Fibroblast of pulmonary artery (primary cell): ENCODE data around the gene CORO6.

Experiments used
- DNase-seq: peaks from one replicate; pipeline ENCODE4 v3.0.0-alpha.2; 2010; ENCODE audit warnings: low read depth
- H3K4me3 ChIP-seq: replicated peaks from 2 replicates; pipeline ENCODE4 v1.5.1; 2011; ENCODE audit warnings: low read depth, mild to moderate bottlenecking, control low read depth, low read length, moderate library complexity
- CTCF ChIP-seq: IDR thresholded peaks from 2 replicates; pipeline ENCODE4 v1.5.1; 2011; ENCODE audit warnings: mild to moderate bottlenecking, control low read depth, low read length, inconsistent platforms; ENCODE audit errors: missing control alignments

Gene CORO6

GRCh38 chr17:29614349-29615047, 8.2 kb downstream of the CORO6 start:
- no peak for DNase-seq
- no peak for TF ChIP-seq CTCF
- no peak overlapping the region for H3K4me3 ChIP-seq

- H3K4me3 ChIP-seq = peak overlapping the region; percentile 10
- no peak for TF ChIP-seq CTCF
- DNase-seq = no peak
These were observed 8.9 kb downstream of the CORO6 start for GRCh38 chr17:29613856-29614255.

GRCh38 chr17:29613352-29613837, 9.3 kb downstream of the CORO6 start:
- peak; percentile 46 for TF ChIP-seq CTCF
- H3K4me3 ChIP-seq = peak overlapping the region; percentile 10
- DNase-seq = peak; percentile 88

- no peak for DNase-seq
- TF ChIP-seq CTCF = no peak
- H3K4me3 ChIP-seq = no peak overlapping the region
These were observed 10.1 kb downstream of the CORO6 start for GRCh38 chr17:29612404-29613280.

GRCh38 chr17:29612094-29612403, 10.7 kb downstream of the CORO6 start:
- no peak for TF ChIP-seq CTCF
- no peak overlapping the region for H3K4me3 ChIP-seq
- DNase-seq = no peak

GRCh38 chr17:29611351-29612093, 11.2 kb downstream of the CORO6 start:
- no peak for TF ChIP-seq CTCF
- H3K4me3 ChIP-seq = no peak overlapping the region
- DNase-seq = no peak
